ENCODE measurements around the gene ODAPH. TPM values are rescaled to one million over a fixed set of nuclear protein-coding genes. Genes with fewer than 3 reads are reported as not detected.
A peak's percentile ranks its signal among the peaks of the same experiment; 100 is the strongest.
"Not testable (repeated sequence)": the region's sequence is repeated elsewhere in the genome, so short reads cannot be mapped to it uniquely, and the experiment has no call there.

The ODAPH gene
- polyA plus RNA-seq, 6 donors from 2014 or later, result not detected

DNA sequence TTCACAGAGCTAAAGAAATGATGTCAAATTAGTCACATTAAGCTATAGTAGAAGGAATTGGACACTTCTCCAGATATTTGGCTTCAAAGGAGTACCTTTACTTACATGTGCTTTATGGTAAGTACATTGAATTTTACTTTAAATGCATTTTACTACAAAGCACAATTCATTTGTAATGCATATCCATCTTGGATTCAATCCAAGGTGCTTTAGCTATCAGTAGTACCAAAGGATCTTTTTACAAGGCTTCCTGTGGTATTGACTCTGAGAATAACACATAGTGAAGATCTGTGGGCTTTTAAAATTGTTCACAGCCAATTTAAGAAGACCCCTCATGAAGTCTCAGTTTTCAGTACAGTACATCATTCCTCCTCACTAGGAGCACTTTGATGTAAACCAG is 28.4 kb upstream of the ODAPH start:
- H3K27ac Mint-ChIP-seq, result no peak overlapping the region
- no peak overlapping the region for H3K4me3 Mint-ChIP-seq
- peaks cover 0 to 11% (median 0%) of the 10 kb centered on the region in 3 donors for H3K4me1 Mint-ChIP-seq
- peaks cover 5 to 14% (median 8%) of the 10 kb centered on the region in 7 donors for H3K9me3 Mint-ChIP-seq
- ATAC-seq (ENCODE audit: low read depth in 2 of 2) (no peak), DNase-seq (no peak)
- no peaks in the 10 kb centered on the region for H3K27me3 Mint-ChIP-seq
- peaks cover 40 to 58% of the 10 kb centered on the region in 2 donors for H3K36me3 Mint-ChIP-seq

GRCh38 chr4:75530556-75531322 is 25.1 kb upstream of the ODAPH start:
- H3K4me3 Mint-ChIP-seq, result no peak overlapping the region
- H3K9me3 Mint-ChIP-seq, result peaks cover 10 to 24% (median 18%) of the 10 kb centered on the region in 7 donors
- peaks cover 0 to 3% (median 0%) of the 10 kb centered on the region in 3 donors for H3K4me1 Mint-ChIP-seq
- peaks cover 47 to 52% of the 10 kb centered on the region in 2 donors for H3K36me3 Mint-ChIP-seq
- no peak overlapping the region for H3K27ac Mint-ChIP-seq
- no peak for ATAC-seq (ENCODE audit: low read depth in 2 of 2)
- no peaks in the 10 kb centered on the region for H3K27me3 Mint-ChIP-seq
- DNase-seq, result no peak

DNA sequence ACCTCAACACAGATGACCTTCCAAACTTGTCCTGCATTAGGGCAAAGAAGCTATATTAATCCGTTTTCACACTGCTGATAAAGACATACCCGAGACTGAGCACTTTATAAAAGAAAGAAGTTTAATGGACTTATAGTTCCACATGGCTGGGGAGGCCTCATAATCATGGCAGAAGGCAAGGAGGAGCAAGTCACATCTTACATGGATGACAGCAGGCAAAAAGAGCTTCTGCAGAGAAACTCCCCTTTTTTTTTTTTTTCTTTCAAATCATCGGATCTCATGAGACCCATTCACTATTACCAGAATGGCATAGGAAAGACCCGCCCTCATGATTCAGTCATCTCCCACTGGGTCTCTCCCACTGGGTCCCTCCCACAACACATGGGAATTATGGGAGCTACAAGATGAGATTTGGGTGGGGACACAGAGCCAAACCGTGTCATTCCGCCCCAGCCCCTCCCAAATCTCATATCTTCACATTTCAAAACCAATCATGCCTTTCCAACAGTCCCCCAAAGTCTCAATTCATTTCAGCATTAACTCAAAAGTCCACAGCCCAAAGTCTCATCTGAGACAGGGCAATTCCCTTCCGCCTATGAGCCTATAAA is 24.2 kb upstream of the ODAPH start:
- Mint-ChIP-seq H3K36me3 (peaks cover 41 to 43% of the 10 kb centered on the region in 2 donors), H3K9me3 (peaks cover 10 to 24% (median 18%) of the 10 kb centered on the region in 7 donors)
- not testable (repeated sequence) for ATAC-seq (ENCODE audit: low read depth in 2 of 2); H3K4me1 Mint-ChIP-seq; DNase-seq; H3K27ac Mint-ChIP-seq; H3K27me3 Mint-ChIP-seq; H3K4me3 Mint-ChIP-seq

GRCh38 chr4:75533339-75533887 is 22.5 kb upstream of the ODAPH start:
- H3K36me3 Mint-ChIP-seq, result peaks cover 34 to 37% of the 10 kb centered on the region in 2 donors
- not testable (repeated sequence) for DNase-seq; H3K4me3 Mint-ChIP-seq; H3K27me3 Mint-ChIP-seq; H3K4me1 Mint-ChIP-seq; ATAC-seq (ENCODE audit: low read depth in 2 of 2)
- H3K27ac Mint-ChIP-seq, result peak overlapping the region in 1 of 6 donors; percentile 27
- H3K9me3 Mint-ChIP-seq, result peaks cover 10 to 24% (median 18%) of the 10 kb centered on the region in 7 donors

- H3K27ac Mint-ChIP-seq; DNase-seq; H3K4me3 Mint-ChIP-seq; ATAC-seq (ENCODE audit: low read depth in 2 of 2); H3K27me3 Mint-ChIP-seq; H3K4me1 Mint-ChIP-seq: not testable (repeated sequence)
- Mint-ChIP-seq H3K36me3 (peaks cover 34 to 37% of the 10 kb centered on the region in 2 donors), H3K9me3 (peaks cover 10 to 24% (median 18%) of the 10 kb centered on the region in 7 donors)
Measured at GRCh38 chr4:75533926-75534325, 21.9 kb upstream of the ODAPH start.

- Mint-ChIP-seq H3K36me3 (peaks cover 14 to 19% of the 10 kb centered on the region in 2 donors), H3K9me3 (peaks cover 5 to 14% (median 9%) of the 10 kb centered on the region in 7 donors), H3K4me3 (peak overlapping the region in 1 of 8 donors; percentile 71), H3K27ac (peak overlapping the region in 1 of 6 donors; percentile 38)
- ATAC-seq (ENCODE audit: low read depth in 2 of 2); H3K4me1 Mint-ChIP-seq; H3K27me3 Mint-ChIP-seq; DNase-seq: not testable (repeated sequence)
Measured at GRCh38 chr4:75537308-75537707, 18.6 kb upstream of the ODAPH start.

- Mint-ChIP-seq H3K4me1 (no peaks in the 10 kb centered on the region), H3K9me3 (no peaks in the 10 kb centered on the region), H3K27ac (peak overlapping the region in 1 of 6 donors; percentile 6), H3K36me3 (peaks cover 0 to 21% of the 10 kb centered on the region in 2 donors), H3K27me3 (no peaks in the 10 kb centered on the region), H3K4me3 (no peak overlapping the region)
- ATAC-seq (ENCODE audit: low read depth in 2 of 2), result no peak
- no peak for DNase-seq
Measured at GRCh38 chr4:75542824-75543223, 13.0 kb upstream of the ODAPH start.

- H3K27me3 Mint-ChIP-seq; H3K4me3 Mint-ChIP-seq; ATAC-seq (ENCODE audit: low read depth in 2 of 2); H3K9me3 Mint-ChIP-seq; DNase-seq; H3K4me1 Mint-ChIP-seq: not testable (repeated sequence)
- peaks cover 0 to 21% of the 10 kb centered on the region in 2 donors for H3K36me3 Mint-ChIP-seq
- H3K27ac Mint-ChIP-seq, result peak overlapping the region in 2 of 6 donors; percentile 32 to 64
Measured at GRCh38 chr4:75544220-75544619, 11.6 kb upstream of the ODAPH start.

- ATAC-seq (ENCODE audit: low read depth in 2 of 2) (no peak), DNase-seq (no peak)
- H3K36me3 Mint-ChIP-seq, result peaks cover 0 to 21% of the 10 kb centered on the region in 2 donors
- no peak overlapping the region for H3K27ac Mint-ChIP-seq
- peaks cover 0 to 5% (median 0%) of the 10 kb centered on the region in 7 donors for H3K9me3 Mint-ChIP-seq
- no peaks in the 10 kb centered on the region for H3K27me3 Mint-ChIP-seq
- peaks cover 0 to 5% (median 0%) of the 10 kb centered on the region in 3 donors for H3K4me1 Mint-ChIP-seq
- no peak overlapping the region for H3K4me3 Mint-ChIP-seq
Measured at GRCh38 chr4:75544870-75545269, 11.0 kb upstream of the ODAPH start.

GRCh38 chr4:75545526-75545925 is 10.3 kb upstream of the ODAPH start:
- H3K4me1 Mint-ChIP-seq, result peaks cover 0 to 5% (median 0%) of the 10 kb centered on the region in 3 donors

DNA sequence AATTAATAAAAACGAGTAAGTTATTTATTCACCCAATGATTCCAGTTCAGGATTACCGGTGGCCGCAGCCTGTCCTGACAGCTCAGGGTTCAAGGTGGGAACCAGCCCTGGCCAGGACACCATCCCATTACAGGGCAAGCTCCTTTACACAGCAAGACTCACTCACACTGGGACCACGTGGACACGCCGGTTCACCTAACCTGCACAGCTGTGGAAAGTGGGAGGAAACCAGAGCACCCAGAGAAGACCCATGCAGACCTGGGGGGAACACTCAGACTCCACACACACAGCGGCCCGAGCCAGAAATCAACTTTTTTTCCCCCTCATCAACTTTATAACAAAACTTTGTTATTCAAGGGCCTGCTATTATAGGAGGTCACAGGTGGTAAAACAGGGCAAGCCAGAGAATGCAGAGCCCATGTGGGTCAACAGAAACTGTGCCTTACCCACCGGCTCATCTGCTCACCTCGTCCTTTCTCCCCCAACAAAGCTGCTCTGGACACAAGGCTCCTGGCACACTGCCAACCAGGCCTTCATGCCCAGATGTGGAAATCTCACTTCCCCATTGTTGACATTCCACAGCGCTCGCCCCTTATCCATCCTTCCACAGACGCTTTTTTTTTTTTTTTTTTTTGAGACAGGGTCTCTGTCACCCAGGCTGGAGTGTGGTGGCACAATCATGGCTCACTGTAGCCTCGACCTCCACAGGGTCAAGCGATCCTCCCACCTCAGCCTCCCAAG is 8.0 kb upstream of the ODAPH start:
- peaks cover 0 to 5% (median 0%) of the 10 kb centered on the region in 7 donors for H3K9me3 Mint-ChIP-seq
- H3K27ac Mint-ChIP-seq, result no peak overlapping the region
- peaks cover 0 to 14% of the 10 kb centered on the region in 2 donors for H3K36me3 Mint-ChIP-seq
- H3K4me1 Mint-ChIP-seq, result peaks cover 0 to 5% (median 0%) of the 10 kb centered on the region in 3 donors
- no peaks in the 10 kb centered on the region for H3K27me3 Mint-ChIP-seq
- no peak for ATAC-seq (ENCODE audit: low read depth in 2 of 2)
- H3K4me3 Mint-ChIP-seq, result peak overlapping the region in 1 of 8 donors; percentile 21
- DNase-seq, result no peak

More at GRCh38 chr4:75545526-75545925, 10.3 kb upstream of the ODAPH start:
- Mint-ChIP-seq H3K27me3 (no peaks in the 10 kb centered on the region), H3K36me3 (peaks cover 0 to 21% of the 10 kb centered on the region in 2 donors), H3K4me3 (no peak overlapping the region), H3K9me3 (peaks cover 0 to 5% (median 0%) of the 10 kb centered on the region in 7 donors), H3K27ac (peak overlapping the region in 1 of 6 donors; percentile 54)
- no peak for ATAC-seq (ENCODE audit: low read depth in 2 of 2)
- DNase-seq, result no peak

- Mint-ChIP-seq H3K27me3 (no peaks in the 10 kb centered on the region), H3K9me3 (peaks cover 0 to 5% (median 0%) of the 10 kb centered on the region in 7 donors), H3K36me3 (peaks cover 0 to 5% of the 10 kb centered on the region in 2 donors), H3K4me1 (peaks cover 0 to 5% (median 0%) of the 10 kb centered on the region in 3 donors), H3K4me3 (no peak overlapping the region), H3K27ac (peak overlapping the region in 1 of 6 donors; percentile 26)
- ATAC-seq (ENCODE audit: low read depth in 2 of 2) (no peak), DNase-seq (no peak)
Measured at GRCh38 chr4:75549019-75549418, 6.8 kb upstream of the ODAPH start.

DNA sequence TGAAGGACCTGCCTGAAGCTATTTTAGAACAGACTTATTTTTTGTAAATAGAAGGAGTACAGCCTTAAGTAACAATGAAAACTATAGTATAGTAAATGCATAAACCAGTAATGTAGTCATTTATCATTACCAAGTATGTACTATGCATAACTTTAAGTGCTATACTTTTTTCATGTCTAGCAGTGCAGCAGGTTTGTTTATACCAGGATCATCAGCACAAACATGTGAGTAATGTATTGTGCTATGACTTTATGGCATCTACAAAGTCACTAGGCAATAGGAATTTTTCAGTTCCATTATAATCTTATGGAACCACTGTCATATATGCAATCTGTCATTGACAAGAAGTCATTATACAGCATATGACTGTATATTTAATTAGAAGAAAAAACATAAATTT is 3.4 kb upstream of the ODAPH start:
- no peak overlapping the region for H3K4me3 Mint-ChIP-seq
- peaks cover 0 to 5% (median 0%) of the 10 kb centered on the region in 7 donors for H3K9me3 Mint-ChIP-seq
- no peaks in the 10 kb centered on the region for H3K36me3 Mint-ChIP-seq
- peaks cover 0 to 5% (median 0%) of the 10 kb centered on the region in 3 donors for H3K4me1 Mint-ChIP-seq
- ATAC-seq (ENCODE audit: low read depth in 2 of 2), result no peak
- DNase-seq, result no peak
- peaks cover 8 to 11% (median 8%) of the 10 kb centered on the region in 3 donors for H3K27me3 Mint-ChIP-seq
- no peak overlapping the region for H3K27ac Mint-ChIP-seq
